Head of caudate nucleus (tissue), 42 donors: ENCODE results near the gene ZNF48.
A peak's percentile ranks its signal among the peaks of the same experiment; 100 is the strongest.

ENCODE experiments used
- DNase-seq, 42 donors: peaks; one replicate each; pipeline versions ENCODE4 v3.0.0 to v3.0.0-alpha.2; 2020 to 2021; ENCODE audit warnings: mixed read lengths in 7 of 42
- intact Hi-C: fragments of 100-400 bp; cut with DNase I; formaldehyde crosslinking; loops from one replicate; pipeline ENCODE4 v1.15.0; 2022

The ZNF48 gene

DNA sequence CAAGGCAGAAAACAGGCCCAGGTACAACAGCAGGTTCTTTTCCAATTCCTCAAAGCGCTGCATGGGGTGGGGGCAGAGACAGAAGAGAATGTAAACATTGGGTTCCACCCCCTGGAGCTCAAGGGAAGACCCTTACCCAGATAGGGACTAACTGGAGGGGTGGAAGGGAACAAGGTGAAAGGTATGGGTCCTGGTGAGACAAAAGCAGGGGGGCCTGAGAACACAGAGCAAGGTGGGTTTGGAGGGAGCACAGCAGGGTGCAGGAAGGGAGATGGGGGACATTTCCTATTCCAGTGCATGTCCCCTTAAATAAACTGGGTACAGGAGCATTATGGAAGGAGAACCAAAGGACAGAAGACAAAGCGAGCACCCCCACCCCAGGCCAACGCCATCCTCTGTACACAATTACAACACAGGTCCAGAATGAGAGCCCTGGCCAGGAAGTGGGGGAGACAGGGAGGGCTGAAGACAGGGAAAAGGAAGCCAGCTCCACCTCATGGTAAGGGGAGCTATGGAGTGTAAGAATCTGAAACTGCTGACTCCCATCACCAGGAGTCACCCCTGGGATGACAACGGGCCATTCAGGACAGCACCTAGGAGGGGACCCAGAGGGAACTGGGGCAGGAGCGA lies 38.0 kb upstream of the ZNF48 start:
- DNase-seq, result no peak

DNA sequence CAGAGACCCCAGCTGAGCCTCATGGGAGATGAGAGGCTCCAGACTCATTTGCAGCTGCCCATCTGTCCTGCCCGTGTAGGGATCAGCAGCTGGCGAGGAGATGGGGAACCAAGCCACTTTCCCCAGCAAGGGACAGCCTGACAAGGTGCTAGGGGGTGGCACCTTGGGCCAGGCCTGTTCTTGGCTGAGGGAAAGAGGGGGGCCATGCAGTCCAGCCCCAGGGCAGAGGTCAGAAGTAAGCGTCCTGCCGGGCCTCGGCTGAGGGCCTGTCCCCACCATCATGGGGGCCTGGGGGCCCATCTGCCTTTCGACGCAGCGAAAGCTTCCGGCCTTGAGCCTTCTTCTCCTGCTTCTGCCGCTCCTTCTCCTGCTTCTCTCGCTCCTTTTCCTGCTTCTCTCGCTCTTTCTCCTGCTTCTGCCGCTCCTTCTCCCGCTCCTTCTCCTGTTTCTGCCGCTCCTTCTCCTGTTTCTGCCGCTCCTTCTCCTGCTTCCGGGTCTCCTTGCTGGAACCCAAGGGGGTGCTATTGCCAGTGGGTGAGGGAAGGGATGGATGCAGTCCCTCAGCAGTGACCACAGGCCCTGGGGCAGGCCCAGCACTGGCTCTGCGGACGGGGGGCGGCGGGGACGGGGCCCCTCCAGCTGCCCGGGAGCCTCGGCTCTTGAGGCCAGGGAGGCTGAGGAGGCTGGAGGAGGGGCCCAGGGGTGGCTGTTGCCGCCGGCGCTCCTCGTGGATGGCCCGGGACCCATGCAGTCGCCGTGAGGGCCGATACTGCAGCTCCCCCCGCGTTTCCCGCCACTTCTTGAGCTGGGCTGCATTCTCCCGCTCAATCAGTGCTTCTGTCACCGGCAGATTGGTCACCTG lies 37.3 kb upstream of the ZNF48 start:
- intact Hi-C loops, result loop anchor here (5.0 kb wide), 1 partner anchor 49 kb away; the partner anchor contains the start of gene ZNF771
- DNase-seq, result no peak

More for the DNA sequence above, 38.0 kb upstream of the ZNF48 start:
- intact Hi-C loops, result loop anchor here (5.0 kb wide), 1 partner anchor 50 kb away; the partner anchor contains the start of gene ZNF771

DNA sequence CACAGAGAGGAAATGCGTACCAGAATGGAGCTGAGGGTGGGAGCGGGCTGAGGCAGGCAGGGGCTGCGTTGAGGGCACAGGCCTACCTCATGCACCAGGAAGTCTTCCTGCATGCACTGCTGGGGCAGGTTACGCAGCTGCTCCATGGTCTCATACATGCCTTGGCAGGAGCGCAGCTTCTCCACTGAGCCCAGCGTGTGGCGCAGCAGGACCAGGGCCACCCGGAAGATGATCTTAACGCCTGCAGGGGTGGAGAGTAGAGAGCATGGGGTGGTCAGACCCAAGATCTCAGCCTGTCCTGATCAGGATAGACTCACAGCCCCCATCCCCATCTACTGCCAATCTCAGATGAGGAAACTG lies 36.7 kb upstream of the ZNF48 start:
- intact Hi-C loops, result loop anchor here (5.0 kb wide), 1 partner anchor 49 kb away; the partner anchor contains the start of gene ZNF771
- DNase-seq, result no peak

DNA sequence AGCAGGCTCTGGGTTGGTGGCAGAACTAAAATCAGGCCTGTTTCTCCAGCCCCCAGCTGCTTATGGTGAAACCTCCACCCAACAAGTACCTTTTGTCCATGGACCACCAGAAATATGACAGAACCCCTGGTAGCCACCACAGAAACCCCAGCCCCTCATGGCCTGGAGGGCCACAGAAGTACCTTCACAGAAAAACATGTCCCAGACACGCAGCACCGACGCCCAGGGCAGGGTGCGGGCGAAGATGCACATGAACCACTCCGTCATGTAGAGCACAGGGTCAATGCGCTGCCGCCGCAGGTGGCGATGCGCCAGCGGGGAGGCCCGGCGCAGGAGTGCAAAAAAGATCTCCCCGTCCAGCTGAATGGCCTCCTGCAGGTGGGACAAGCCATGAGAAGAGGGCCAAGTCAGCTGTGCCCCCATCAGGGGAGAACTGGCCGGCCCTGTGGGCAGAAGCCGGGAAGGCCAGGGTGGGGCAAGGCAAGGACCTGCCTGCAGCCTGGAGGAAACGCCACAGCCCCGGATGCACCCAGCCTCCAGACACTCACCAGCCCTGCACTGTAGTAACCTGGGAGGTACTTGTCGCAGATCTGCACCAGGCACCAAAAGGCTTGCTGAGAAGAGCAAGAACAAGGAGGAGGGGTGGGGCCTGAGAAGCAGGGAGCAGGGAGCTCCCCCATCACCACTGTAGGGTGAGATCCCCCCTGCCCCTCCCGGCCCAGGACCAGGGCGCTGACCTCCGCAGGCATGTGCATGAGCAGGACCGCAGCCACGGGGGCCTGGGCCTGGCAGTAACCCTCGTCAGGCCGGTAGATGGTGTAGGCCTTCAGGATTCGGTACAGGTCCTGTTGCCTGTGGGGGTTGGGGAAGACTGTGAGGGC lies 36.0 kb upstream of the ZNF48 start:
- DNase-seq, result no peak
- intact Hi-C loops, result loop anchor here (5.0 kb wide), 1 partner anchor 48 kb away; the partner anchor contains the start of gene ZNF771

DNA sequence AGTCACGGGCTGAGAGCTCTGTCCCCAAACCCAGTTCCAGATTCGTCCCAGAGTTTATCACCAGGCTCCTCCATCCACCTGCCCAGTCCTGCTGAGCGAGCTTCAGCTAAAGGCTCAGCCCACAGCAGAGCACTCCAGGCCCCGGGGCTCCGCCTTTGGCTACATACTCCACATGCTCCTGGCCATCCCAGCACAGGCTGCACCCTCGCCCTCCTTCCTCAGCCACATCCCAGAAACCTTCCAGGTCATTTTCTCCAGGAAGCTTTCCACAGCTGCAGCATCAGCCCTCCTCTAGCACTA lies 35.4 kb upstream of the ZNF48 start:
- intact Hi-C loops, result loop anchor here (5.0 kb wide), 1 partner anchor 47 kb away; the partner anchor contains the start of gene ZNF771
- DNase-seq, result no peak

DNA sequence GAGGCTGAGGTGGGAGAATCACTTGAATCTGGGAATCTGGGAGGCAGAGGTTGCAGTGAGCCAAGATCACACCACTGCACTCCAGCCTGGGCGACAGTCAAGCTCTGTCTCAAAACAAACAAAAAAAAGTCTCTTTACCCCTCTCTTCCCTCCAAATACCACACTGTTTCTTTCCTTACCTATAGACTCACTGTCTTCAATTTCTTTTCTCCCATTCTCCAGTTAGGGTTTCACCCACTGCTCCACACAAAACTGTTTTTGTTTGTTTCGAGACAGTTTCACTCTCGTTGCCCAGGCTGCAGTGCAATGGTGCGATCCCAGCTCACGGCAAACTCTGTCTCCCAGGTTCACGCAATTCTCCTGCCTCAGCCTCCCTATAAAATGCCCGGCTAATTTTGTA lies 34.0 kb upstream of the ZNF48 start:
- intact Hi-C loops, result no loop called here
- DNase-seq, result no peak

DNA sequence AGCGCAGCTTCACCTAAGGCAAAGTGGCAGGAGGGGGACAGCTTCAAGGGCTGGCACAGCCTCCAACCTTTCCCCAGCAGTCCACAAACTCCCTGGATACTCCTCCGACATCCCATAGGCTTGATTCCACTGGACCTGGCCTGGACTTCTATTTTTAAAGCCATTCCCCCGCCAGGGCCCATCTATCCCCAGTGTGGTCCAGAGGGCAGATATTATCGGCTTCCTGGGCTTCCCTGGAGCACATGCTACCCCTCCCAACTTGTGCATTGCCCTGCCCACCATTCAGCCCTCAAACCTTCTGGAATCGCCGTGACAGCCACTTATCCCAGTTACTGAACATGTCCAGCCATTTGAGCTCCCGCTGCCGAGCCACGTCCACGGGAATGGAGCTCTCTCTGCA lies 30.0 kb upstream of the ZNF48 start:
- intact Hi-C loops, result no loop called here
- no peak for DNase-seq

DNA sequence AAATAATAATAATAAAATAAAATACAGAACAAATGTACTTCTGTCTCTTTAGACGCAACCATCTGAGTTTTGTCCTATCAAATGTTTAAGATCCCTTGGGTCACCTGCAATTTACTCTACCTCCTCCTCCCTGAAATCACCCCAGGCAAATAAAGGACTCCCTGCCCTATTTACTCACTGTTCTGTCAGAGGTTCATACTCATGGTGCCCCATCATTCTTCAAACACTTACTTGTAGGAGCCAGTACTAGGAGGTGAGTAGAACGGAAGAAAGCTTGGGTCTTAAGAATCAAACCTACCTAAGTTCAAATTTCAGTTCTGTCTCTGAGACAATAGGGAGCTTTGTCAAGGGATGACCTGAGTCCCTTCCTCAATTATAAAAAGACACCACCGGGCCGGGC lies 28.7 kb upstream of the ZNF48 start:
- intact Hi-C loops, result no loop called here
- DNase-seq, result no peak

DNA sequence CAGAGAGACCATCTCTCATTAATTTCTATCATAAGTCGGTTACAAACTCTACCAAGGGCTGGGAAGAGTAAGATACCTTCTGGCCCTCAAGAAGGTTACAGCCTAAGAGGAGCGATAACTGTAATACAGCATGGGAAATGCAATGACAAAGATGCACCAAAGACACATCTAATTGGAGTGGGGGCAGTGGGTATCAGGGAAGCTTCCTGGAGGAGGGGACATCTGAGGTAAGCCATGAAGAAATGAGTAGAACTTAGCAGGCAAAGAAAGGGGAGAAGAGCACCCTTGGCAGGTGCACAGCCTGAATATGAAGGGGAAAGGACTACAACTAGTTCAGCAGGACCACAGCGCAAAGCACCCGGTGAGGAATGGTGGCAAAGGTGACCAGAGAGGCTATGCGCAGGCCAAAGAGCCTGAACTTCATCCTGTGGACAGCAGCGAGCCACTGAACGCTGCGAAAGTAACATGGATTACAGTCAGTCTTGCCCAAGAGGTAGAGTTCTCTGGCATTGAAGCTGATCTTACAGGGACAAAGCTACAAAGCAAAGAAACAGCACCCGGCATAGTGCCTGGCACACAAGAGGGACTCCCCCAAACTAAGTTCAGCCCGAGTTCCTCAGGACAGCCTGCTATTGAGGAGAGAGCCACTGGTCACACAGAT lies 27.7 kb upstream of the ZNF48 start:
- intact Hi-C loops, result no loop called here
- DNase-seq, result no peak

DNA sequence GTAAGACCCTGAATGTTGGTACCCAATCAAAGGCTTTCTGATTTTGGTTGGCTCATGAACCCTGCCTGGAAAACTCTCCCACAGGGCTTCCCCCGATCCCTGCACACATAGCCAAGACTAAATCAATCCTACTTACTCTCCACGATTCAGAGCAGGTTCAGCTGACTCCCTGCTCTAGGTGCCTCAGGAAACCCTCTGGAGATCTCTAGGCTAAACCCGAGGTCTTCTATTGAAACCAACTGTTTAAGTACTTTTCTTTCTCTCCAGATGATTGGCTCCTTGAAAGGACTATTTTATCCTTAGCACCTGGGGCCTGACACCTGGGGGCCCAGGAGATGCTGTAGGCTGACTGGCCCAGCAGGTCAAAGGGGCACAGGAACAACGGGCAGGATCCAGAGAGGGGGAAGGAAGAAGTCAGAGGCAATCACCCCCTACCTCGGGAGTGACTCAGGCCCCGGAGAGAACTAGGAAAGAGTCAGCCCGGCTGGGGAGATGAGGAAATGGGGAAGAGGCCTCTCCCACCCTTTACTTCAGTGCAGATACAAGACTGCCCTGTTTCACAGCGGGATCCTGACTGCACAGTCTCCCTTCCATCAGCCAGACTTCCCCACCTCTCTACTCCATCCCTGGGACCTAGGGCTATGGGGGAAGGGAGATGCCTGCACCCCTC lies 27.0 kb upstream of the ZNF48 start:
- intact Hi-C loops, result no loop called here

DNA sequence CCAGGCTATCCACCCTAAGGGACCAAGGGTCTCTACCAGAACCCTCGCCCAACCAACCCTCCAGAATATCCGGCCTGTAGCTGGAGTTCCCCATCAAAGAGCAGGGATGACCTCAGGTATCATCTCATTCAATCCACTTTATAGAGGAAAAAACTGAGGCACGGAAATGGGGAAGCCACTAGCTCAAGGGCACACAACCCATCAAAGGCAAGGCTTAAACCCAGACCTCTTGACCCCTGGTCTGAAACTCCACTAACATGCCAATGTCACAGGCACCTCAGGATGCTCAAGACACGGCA lies 26.5 kb upstream of the ZNF48 start:
- no peak for DNase-seq
- intact Hi-C loops, result no loop called here

More for the DNA sequence above, 27.0 kb upstream of the ZNF48 start:
- peak in 1 of 42 donors; percentile 31 for DNase-seq

DNA sequence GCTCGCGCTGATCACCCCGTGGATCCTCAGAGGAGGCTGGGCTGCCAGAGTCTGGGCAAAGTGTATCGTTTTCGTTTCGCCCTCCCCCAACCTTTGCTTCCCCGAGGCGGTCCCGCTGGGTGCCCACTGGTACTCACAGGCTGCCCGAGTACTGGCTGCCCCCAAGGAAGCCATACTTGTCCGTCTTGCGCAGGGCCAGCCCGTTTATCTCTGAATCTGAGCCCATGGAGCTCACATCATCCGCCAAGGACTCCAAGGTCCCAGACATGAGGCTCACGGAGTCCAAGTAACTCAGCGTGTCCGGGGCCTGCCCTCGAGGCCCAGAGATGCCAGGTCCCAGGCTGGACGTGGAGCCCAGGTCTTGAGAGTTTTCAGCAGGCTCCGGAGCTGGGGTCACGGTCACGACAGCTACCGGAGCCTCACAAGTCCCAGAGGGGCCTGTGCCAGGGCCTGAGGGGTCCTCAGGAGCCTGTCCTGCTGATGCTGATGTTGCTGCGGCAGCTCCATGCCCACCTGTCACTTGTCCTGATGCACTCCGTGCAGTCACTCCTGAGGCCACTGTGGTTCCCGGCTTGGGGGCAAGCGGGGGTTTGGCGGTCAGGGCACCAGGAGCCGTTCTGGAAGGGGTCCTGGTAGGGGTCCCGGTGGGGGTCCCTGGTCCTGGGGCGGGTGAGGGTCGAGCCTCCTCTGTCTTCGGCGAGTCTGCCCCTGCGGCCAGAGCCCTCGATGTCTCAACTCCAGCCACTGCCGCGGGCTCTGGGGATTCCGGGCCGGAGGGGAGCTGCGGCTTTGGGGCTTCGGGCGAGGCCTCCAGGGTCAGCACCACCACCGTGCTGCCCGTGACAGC lies 25.9 kb upstream of the ZNF48 start:
- intact Hi-C loops, result no loop called here
- peak in 1 of 42 donors; percentile 20 for DNase-seq

DNA sequence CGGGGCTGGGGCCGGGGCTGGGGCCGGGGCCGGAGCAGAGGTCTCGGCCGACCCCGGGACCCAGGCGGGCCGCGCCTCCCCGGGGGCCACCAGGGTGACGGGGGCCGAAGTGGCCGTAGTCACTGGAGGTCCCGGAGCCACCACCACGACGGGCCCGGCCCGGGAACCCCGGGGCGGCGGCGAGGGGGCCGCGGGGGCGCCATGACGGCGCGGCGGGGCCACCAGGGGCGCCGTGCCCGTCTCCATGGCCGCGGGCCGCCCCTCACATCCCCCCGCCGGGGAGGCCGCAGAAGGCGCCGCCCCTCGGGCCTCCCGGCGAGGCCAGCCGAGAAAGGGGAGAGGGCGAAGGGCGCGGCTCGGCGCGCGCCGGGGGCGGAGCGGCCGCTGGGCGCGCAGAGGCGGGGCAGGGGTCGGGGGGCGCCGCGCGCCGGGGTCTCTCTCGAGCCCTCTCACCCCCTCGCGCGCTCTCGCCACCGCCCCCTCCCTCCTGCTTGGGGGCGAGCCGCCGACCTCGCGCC lies 25.2 kb upstream of the ZNF48 start:
- no peak for DNase-seq
- intact Hi-C loops, result no loop called here

DNA sequence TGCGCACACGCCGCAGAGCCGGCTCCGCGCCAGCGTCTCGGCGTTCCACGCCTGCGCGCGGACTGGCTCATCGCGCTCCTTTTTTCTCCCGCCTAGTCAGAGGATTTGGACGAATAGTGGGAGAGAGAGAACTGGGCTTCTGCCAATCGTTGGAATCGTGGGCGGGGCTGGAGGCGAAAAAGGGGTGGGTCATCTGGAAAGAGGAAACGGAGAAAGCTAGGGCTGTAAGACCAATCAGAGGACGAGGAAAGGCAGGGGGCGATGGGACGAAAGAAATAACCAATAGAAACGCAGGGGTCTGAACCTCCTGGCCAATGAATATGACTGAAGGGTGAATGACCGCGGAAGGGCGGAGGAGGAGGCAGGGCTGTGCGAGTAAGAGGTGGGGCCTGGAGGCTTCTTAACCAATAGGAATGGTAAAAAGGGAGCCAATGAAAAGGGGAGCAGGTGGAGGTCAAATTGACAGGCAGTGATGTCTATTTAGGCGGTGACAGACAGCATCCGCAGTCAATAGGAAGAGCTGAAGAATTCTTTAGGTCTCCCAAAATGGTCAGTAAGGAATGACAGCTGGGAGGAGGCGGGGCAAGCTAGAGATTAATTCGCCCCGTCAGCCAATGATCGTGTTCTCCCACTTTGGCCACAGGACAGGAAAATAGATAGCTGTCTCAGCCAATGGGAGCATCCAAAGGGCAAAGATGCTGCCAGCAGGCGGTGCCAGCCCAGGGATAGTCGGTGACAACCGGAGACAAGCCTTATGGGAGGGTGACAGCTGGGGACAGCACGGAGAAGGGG lies 24.6 kb upstream of the ZNF48 start, which contains the start of gene TBC1D10B:
TBC1D10B (minus strand) TSS at position 39 of the 792 bp plus-strand sequence. CDS start 311 bp downstream, outside the sequence.
- intact Hi-C loops, result no loop called here
- peak; percentile 95 to 100 (median 100) for DNase-seq

DNA sequence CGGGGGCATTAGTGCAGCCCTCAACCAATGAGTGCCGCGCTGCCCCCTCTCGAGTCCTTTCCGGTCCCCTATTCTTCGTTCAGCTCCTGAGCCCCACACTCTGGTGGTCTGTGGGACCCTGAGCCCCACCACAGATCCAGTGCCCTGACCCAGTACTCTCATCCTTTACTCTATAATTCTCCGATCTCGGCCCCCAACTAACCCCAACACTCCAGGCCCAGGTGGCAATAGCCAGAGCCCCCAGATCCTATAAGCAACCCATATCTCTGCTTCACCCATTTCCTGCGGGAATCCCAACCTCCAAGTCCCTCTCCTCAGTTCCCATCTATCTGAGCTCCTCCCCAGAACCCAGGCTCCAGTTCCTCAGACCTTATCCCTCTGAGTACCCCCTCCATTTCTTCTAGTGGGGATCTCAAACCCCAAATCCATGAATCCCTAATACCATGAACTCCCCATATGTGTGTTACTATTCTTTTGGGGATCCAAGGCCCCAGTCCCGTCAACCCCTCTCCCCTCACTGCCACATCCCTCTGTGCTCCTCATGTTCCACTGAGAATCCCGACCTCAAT lies 23.9 kb upstream of the ZNF48 start:
- intact Hi-C loops, result no loop called here
- DNase-seq, result no peak

DNA sequence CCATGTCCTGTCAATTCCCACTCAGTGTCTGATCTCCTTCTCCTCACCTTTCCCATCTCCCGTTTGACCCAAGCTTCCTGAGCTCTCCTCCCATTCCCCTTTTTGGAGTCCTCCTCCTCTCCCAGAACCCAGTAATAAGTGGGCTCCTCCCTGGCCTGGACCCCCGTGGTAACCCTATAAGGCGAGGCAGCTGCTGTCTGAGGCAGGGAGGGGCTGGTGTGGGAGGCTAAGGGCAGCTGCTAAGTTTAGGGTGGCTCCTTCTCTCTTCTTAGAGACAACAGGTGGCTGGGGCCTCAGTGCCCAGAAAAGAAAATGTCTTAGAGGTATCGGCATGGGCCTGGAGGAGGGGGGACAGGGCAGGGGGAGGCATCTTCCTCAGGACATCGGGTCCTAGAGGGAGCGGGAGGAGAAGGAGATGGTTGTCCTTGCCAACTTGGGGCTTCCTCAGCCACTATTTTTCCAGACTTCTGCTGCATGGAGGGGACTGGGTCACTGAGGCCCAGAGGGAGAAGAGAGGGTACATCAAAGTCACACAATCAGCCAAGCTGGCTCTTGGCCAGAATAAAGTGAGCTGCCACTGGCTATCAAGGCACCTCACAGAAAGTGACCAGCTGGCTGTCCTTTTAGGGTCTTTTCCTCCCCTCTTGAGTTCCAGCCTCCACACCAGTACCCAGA lies 23.0 kb upstream of the ZNF48 start:
- no peak for DNase-seq
- intact Hi-C loops, result no loop called here
